Measurements from ENCODE around the gene STARD9. TPM values are rescaled to one million over a fixed set of nuclear protein-coding genes. Genes with fewer than 3 reads are reported as not detected.

STARD9 gene
- total RNA-seq, 1 donor from 2014 or later = 5.7 TPM

DNA sequence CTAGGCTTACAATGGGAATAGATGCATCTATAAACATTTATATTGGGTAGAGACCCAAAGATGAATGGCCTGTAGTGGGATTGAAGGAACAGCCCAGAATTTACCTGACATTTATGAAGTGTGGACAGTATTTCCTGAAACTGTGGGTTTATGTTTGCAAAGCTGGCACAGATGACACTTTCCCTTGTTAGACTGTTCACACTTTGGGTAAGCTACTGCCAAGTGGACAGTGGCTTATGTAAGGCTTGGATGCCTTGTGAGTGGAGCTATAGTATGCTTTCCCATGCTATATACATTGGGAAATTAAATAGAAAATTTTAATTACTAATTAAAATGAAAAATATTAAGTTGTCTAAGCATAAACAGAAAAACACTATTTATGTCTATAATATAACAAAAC lies 48.5 kb downstream of the STARD9 start:
- H3K36me3 ChIP-seq (ENCODE audit: control insufficient read depth, insufficient read depth, low read length) = no peaks in the 10 kb centered on the region
- H3K27me3 ChIP-seq (ENCODE audit: control insufficient read depth, insufficient read depth, low read length) = no peaks in the 10 kb centered on the region
- no peak for DNase-seq (ENCODE audit: low read depth)
- TF ChIP-seq, protein P1, sequence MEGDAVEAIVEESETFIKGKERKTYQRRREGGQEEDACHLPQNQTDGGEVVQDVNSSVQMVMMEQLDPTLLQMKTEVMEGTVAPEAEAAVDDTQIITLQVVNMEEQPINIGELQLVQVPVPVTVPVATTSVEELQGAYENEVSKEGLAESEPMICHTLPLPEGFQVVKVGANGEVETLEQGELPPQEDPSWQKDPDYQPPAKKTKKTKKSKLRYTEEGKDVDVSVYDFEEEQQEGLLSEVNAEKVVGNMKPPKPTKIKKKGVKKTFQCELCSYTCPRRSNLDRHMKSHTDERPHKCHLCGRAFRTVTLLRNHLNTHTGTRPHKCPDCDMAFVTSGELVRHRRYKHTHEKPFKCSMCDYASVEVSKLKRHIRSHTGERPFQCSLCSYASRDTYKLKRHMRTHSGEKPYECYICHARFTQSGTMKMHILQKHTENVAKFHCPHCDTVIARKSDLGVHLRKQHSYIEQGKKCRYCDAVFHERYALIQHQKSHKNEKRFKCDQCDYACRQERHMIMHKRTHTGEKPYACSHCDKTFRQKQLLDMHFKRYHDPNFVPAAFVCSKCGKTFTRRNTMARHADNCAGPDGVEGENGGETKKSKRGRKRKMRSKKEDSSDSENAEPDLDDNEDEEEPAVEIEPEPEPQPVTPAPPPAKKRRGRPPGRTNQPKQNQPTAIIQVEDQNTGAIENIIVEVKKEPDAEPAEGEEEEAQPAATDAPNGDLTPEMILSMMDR (IDR thresholded peaks at IDR 0.05; ENCODE audit: insufficient read depth, low read length, poor library complexity, severe bottlenecking) = no peak
- no peak overlapping the region for H3K4me3 ChIP-seq (ENCODE audit: low read depth, low read length)

DNA sequence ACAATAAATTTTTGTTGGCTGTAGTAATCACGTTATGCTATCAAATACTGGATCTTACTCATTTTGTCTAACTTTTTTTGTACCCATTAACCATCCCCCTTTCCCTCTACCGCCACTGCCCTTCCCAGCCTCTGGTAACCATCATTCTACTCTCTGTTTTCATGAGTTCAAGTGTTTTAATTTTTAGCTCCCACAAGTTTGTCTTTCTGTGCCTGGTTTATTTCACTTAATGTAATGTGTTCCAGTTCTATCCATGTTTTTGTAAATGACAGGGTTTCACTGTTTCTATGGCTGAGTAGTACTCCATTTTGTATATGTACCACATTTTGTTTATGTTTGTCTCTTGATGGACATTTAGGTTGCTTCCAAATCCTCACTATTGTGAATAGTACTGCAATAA lies 52.1 kb downstream of the STARD9 start:
- no peak overlapping the region for H3K4me3 ChIP-seq (ENCODE audit: low read depth, low read length)
- H3K27me3 ChIP-seq (ENCODE audit: control insufficient read depth, insufficient read depth, low read length) = no peaks in the 10 kb centered on the region
- no peaks in the 10 kb centered on the region for H3K36me3 ChIP-seq (ENCODE audit: control insufficient read depth, insufficient read depth, low read length)
- TF ChIP-seq, protein P1 (IDR thresholded peaks at IDR 0.05; ENCODE audit: insufficient read depth, low read length, poor library complexity, severe bottlenecking) = no peak
- DNase-seq (ENCODE audit: low read depth) = no peak

DNA sequence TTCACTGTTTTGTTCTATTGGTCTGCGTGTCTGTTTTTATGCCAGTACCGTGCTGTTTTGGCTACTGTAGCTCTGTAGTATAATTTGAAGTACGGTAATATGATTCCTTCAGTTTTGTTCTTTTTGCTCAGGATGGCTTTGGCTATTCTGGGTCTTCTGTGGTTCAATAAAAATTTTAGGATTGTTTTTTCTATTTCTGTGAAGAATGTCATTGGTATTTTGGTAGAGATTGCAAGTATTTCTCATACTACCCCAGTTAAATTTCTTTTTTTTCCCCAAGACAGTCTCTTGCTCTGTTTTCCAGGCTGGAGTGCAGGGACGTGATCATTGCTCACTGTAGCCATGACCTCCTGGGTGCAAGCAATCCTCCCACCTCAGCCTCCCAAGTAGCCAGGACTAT lies 53.4 kb downstream of the STARD9 start:
- Histone ChIP-seq H3K36me3 (ENCODE audit: control insufficient read depth, insufficient read depth, low read length) (no peaks in the 10 kb centered on the region), H3K4me3 (ENCODE audit: low read depth, low read length) (no peak overlapping the region), H3K27me3 (ENCODE audit: control insufficient read depth, insufficient read depth, low read length) (no peaks in the 10 kb centered on the region)
- TF ChIP-seq, protein P1 (IDR thresholded peaks at IDR 0.05; ENCODE audit: insufficient read depth, low read length, poor library complexity, severe bottlenecking) = no peak
- DNase-seq (ENCODE audit: low read depth) = no peak

DNA sequence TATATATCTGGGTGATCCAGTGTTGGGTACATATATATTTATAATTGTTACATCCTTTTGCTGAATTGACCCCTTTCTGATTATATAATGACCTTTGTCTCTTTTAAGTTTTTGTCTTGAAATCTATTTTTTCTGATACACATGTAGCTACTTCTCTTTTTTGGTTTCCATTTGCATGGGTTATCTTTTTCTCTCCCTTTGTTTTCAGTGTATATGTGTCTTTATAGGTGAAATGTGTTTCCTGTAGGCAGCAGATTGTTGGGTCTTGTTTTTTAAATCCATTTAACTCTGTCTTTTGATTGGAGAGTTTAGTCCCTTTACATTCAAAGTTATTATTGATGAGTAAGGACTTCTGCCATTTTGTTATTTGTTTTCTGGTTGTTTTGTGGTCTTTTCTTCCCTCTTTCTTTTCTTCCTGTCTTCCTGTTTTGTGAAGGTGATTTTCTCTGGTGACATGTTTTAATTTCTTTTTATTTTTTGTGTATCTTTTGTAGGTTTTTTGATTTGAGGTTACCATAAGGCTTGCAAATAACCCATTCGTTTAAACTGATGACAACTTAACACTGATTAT lies 56.8 kb downstream of the STARD9 start:
- no peak overlapping the region for H3K4me3 ChIP-seq (ENCODE audit: low read depth, low read length)
- TF ChIP-seq, protein P1 (IDR thresholded peaks at IDR 0.05; ENCODE audit: insufficient read depth, low read length, poor library complexity, severe bottlenecking) = no peak
- no peaks in the 10 kb centered on the region for H3K27me3 ChIP-seq (ENCODE audit: control insufficient read depth, insufficient read depth, low read length)
- no peak for DNase-seq (ENCODE audit: low read depth)
- H3K36me3 ChIP-seq (ENCODE audit: control insufficient read depth, insufficient read depth, low read length) = no peaks in the 10 kb centered on the region

DNA sequence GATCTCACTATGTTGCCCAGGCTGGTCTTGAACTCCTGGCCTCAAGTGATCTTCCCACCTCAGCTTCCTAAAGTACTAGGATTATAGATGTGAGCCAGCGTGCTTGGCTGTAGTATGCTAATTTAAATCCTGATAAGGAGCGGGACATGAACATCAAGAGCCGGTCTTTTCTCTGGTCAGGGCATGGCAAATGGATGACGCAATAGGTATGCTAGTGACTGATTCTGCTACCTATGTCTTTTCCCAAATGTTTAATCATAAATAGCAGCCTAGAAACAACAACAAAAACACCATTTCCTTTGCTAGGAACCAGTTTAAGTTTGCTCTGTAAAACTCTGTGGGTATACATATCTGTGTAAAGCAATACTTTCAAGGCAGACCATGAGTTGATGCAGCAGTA lies 64.7 kb downstream of the STARD9 start:
- no peaks in the 10 kb centered on the region for H3K27me3 ChIP-seq (ENCODE audit: control insufficient read depth, insufficient read depth, low read length)
- no peak for DNase-seq (ENCODE audit: low read depth)
- no peak overlapping the region for H3K4me3 ChIP-seq (ENCODE audit: low read depth, low read length)
- TF ChIP-seq, protein P1 (IDR thresholded peaks at IDR 0.05; ENCODE audit: insufficient read depth, low read length, poor library complexity, severe bottlenecking) = no peak
- H3K36me3 ChIP-seq (ENCODE audit: control insufficient read depth, insufficient read depth, low read length) = no peaks in the 10 kb centered on the region

All from kidney epithelial cell (primary cell).